ENCODE data around the gene CFAP45.

The CFAP45 gene

GRCh38 chr1:159925719-159926078 lies 25.7 kb upstream of the CFAP45 start:
- TF ChIP-seq CTCF (IDR thresholded peaks at IDR 0.05; ENCODE audit: insufficient read depth, low read depth, low read length, missing control alignments): no peak
- DNase-seq (ENCODE audit: low read depth): no peak
- peak overlapping the region; percentile 69 for H3K4me3 ChIP-seq (ENCODE audit: low read depth, low read length)

GRCh38 chr1:159924791-159925718 lies 25.1 kb upstream of the CFAP45 start, which contains the start of gene TAGLN2:
TAGLN2 (minus strand) TSS chr1:159925507; CDS start chr1:159920509, 4,998 bp downstream.
- no peak for TF ChIP-seq CTCF (IDR thresholded peaks at IDR 0.05; ENCODE audit: insufficient read depth, low read depth, low read length, missing control alignments)

GRCh38 chr1:159924025-159924790 lies 24.2 kb upstream of the CFAP45 start:
- peak; percentile 75 for DNase-seq (ENCODE audit: low read depth)
- peak overlapping the region; percentile 69 for H3K4me3 ChIP-seq (ENCODE audit: low read depth, low read length)
- no peak for TF ChIP-seq CTCF (IDR thresholded peaks at IDR 0.05; ENCODE audit: insufficient read depth, low read depth, low read length, missing control alignments)

More at GRCh38 chr1:159924791-159925718, 25.1 kb upstream of the CFAP45 start, which contains the start of gene TAGLN2:
- peak; percentile 94 for DNase-seq (ENCODE audit: low read depth)
- H3K4me3 ChIP-seq (ENCODE audit: low read depth, low read length): peak within 1 kb of the TSS; percentile 69

GRCh38 chr1:159923203-159924024 lies 23.4 kb upstream of the CFAP45 start:
- peak; percentile 88 for DNase-seq (ENCODE audit: low read depth)
- no peak for TF ChIP-seq CTCF (IDR thresholded peaks at IDR 0.05; ENCODE audit: insufficient read depth, low read depth, low read length, missing control alignments)
- H3K4me3 ChIP-seq (ENCODE audit: low read depth, low read length): peak overlapping the region; percentile 69

GRCh38 chr1:159922511-159923202 lies 22.7 kb upstream of the CFAP45 start:
- peak overlapping the region; percentile 69 for H3K4me3 ChIP-seq (ENCODE audit: low read depth, low read length)
- no peak for TF ChIP-seq CTCF (IDR thresholded peaks at IDR 0.05; ENCODE audit: insufficient read depth, low read depth, low read length, missing control alignments)
- peak; percentile 49 for DNase-seq (ENCODE audit: low read depth)

All from GM12865 (cell line).